Trophoblast cell (in vitro differentiated cells and primary cell): Measurements from ENCODE around the gene ZNF780B. TPM values are rescaled to one million over a fixed set of nuclear protein-coding genes. Genes with fewer than 3 reads are reported as not detected.

Experiments
- DNase-seq, 2 donors: peaks; one replicate each; pipeline ENCODE4 v3.0.0-alpha.2; 2016
- H2AFZ ChIP-seq: 2 replicates; pipeline ENCODE4 v1.6.1; 2013; ENCODE audit warnings: low read length, moderate library complexity, mild to moderate bottlenecking; ENCODE audit not compliant: insufficient read depth, poor library complexity
- H2AK5ac ChIP-seq: 2 replicates; pipeline ENCODE4 v1.6.1; 2013; ENCODE audit warnings: mild to moderate bottlenecking, low read length
- H2BK120ac ChIP-seq: 2 replicates; pipeline ENCODE4 v1.6.1; 2013; ENCODE audit warnings: low read length, mild to moderate bottlenecking, moderate library complexity; ENCODE audit not compliant: insufficient read depth, poor library complexity
- H2BK12ac ChIP-seq: 2 replicates; pipeline ENCODE4 v1.6.1; 2013; ENCODE audit warnings: mild to moderate bottlenecking, low read length, moderate library complexity
- H2BK5ac ChIP-seq: 2 replicates; pipeline ENCODE4 v1.6.1; 2013; ENCODE audit warnings: low read length, low read depth, moderate library complexity, mild to moderate bottlenecking; ENCODE audit not compliant: poor library complexity
- H3K14ac ChIP-seq: 2 replicates; pipeline ENCODE4 v1.6.1; 2013; ENCODE audit warnings: mild to moderate bottlenecking, low read length
- H3K18ac ChIP-seq: 2 replicates; pipeline ENCODE4 v1.6.1; 2013; ENCODE audit warnings: mild to moderate bottlenecking, low read length
- H3K23ac ChIP-seq: 2 replicates; pipeline ENCODE4 v1.6.1; 2013; ENCODE audit warnings: low read length
- H3K27ac ChIP-seq: 2 replicates; pipeline ENCODE4 v1.5.1; 2013; ENCODE audit warnings: low read depth, mild to moderate bottlenecking, inconsistent platforms, low read length, moderate library complexity
- H3K27me3 ChIP-seq: 2 replicates; pipeline ENCODE4 v1.6.1; 2013; ENCODE audit warnings: inconsistent platforms, mild to moderate bottlenecking, low read length, moderate library complexity; ENCODE audit not compliant: insufficient read depth
- H3K36me3 ChIP-seq, 2 experiments: 1 replicate in 1 of 2; 2 replicates in 1 of 2; pipeline ENCODE4 v1.6.1; 2013; ENCODE audit warnings: low read length in 2 of 2, mild to moderate bottlenecking in 2 of 2, moderate library complexity in 1 of 2; ENCODE audit not compliant: insufficient read depth in 2 of 2, control insufficient read depth in 1 of 2
- H3K4ac ChIP-seq: 2 replicates; pipeline ENCODE4 v1.6.1; 2013; ENCODE audit warnings: low read depth, mild to moderate bottlenecking, low read length, moderate library complexity
- H3K4me1 ChIP-seq, 2 experiments: 1 replicate in 1 of 2; 2 replicates in 1 of 2; pipeline ENCODE4 v1.6.1; 2013; ENCODE audit warnings: low read length in 2 of 2, mild to moderate bottlenecking in 2 of 2, moderate library complexity in 1 of 2; ENCODE audit not compliant: insufficient read depth in 2 of 2, control insufficient read depth in 1 of 2
- H3K4me2 ChIP-seq: 2 replicates; pipeline ENCODE4 v1.6.1; 2013; ENCODE audit warnings: inconsistent platforms, mild to moderate bottlenecking, low read length, moderate library complexity
- H3K4me3 ChIP-seq: 2 replicates; pipeline ENCODE4 v1.5.1; 2013; ENCODE audit warnings: mild to moderate bottlenecking, low read depth, low read length, inconsistent platforms
- H3K79me1 ChIP-seq: one replicate; pipeline ENCODE4 v1.6.1; 2013; ENCODE audit warnings: low read length
- H3K79me2 ChIP-seq: 2 replicates; pipeline ENCODE4 v1.6.1; 2013; ENCODE audit warnings: low read length, mild to moderate bottlenecking; ENCODE audit not compliant: control insufficient read depth, insufficient read depth, poor library complexity
- H3K9ac ChIP-seq: 2 replicates; pipeline ENCODE4 v1.6.1; 2013; ENCODE audit warnings: mild to moderate bottlenecking, low read length
- H3K9me3 ChIP-seq: 2 replicates; pipeline ENCODE4 v1.6.1; 2013; ENCODE audit warnings: low read depth, mild to moderate bottlenecking, control low read depth, inconsistent platforms, low read length; ENCODE audit not compliant: insufficient read depth
- H4K12ac ChIP-seq: 2 replicates; pipeline ENCODE4 v1.6.1; 2013; ENCODE audit warnings: low read depth, mild to moderate bottlenecking, low read length, moderate library complexity
- H4K8ac ChIP-seq: 2 replicates; pipeline ENCODE4 v1.6.1; 2013; ENCODE audit warnings: low read depth, mild to moderate bottlenecking, low read length, moderate library complexity
- H4K91ac ChIP-seq: one replicate; pipeline ENCODE4 v1.6.1; 2013; ENCODE audit warnings: low read depth, mild to moderate bottlenecking, low read length, moderate library complexity
- WGBS: extraction: QIAGEN DNeasy Blood & Tissue Kit; methylation state at CpG from one replicate; pipeline ENCODE4 v1.1.7; 2013; ENCODE audit warnings: missing lambda C conversion rate; ENCODE audit not compliant: insufficient read length, insufficient coverage; ENCODE audit errors: extremely low coverage; 5-methylcytosine and 5-hydroxymethylcytosine counted together
- polyA plus RNA-seq: library from polyadenylated mRNA; stranded (reverse); fragments of 200-250 nt; gene quantifications from 2 replicates; pipeline ENCODE4 v1.2.3, GENCODE V29; 2013

Gene ZNF780B
- 5.9 and 6.1 TPM in 2 replicates for polyA plus RNA-seq

DNA sequence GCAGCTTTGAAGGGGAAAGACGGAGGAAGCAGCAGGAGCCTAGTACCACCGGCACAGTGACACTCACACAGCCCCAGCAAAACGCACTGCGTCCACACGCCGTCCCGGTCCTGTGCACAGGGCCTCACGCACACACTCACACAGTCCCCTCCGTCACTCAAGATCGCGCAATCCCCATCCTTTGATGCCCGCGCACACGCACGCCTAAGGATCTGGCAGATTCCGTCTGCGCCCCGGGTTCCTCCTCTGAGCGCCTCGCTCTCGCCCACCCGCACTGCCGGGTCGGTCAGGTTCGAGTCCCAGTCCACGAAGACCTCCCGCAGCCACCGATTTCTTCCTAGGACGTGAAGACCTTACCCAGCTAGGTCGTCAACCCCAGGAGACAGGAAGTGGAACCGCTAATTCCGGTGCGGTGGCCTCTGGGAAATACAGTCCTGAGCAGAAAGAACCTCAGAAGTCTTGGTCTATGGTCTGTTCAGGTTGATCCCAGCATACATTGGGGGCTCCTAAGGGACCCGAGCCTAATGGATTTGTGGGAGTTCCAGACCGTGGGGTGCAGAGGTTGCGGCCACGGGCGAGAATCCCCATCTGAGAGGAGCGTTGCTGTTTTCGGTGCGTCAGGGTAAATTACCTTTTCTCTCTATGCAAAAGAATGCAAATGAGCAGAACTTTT is at the start of gene ZNF780B:
Gene ZNF780B, minus strand, starts transcription at position 400 of the 673 bp plus-strand sequence. CDS start 5,899 bp downstream, outside the sequence.
- Histone ChIP-seq H3K23ac (no peak within 1 kb of the TSS), H3K79me2 (peaks cover 5% of the 10 kb centered on the region), H2AFZ (peak within 1 kb of the TSS; percentile 94), H2BK12ac (no peak within 1 kb of the TSS), H2BK120ac (no peak within 1 kb of the TSS), H3K27ac (no peak within 1 kb of the TSS), H3K4me2 (peak within 1 kb of the TSS; percentile 64), H3K79me1 (peaks cover 5% of the 10 kb centered on the region), H3K18ac (peak within 1 kb of the TSS; percentile 45), H4K12ac (peak within 1 kb of the TSS; percentile 87), H3K27me3 (no peaks in the 10 kb centered on the region), H3K4me3 (peak within 1 kb of the TSS; percentile 86), H4K8ac (peak within 1 kb of the TSS; percentile 74), H3K4me1 (peaks cover 2 to 4% of the 10 kb centered on the region in 2 experiments), H2BK5ac (no peak within 1 kb of the TSS), H3K9ac (peak within 1 kb of the TSS; percentile 28), H3K4ac (peak within 1 kb of the TSS; percentile 32), H3K14ac (peak within 1 kb of the TSS; percentile 52), H3K9me3 (no peaks in the 10 kb centered on the region), H3K36me3 (no peaks in the 10 kb centered on the region), H4K91ac (peak within 1 kb of the TSS; percentile 50), H2AK5ac (no peak within 1 kb of the TSS)
- DNase-seq, result peak in 1 of 2 donors; percentile 48
- WGBS, result no CpG with 5 or more reads among the region's 41 CpGs

DNA sequence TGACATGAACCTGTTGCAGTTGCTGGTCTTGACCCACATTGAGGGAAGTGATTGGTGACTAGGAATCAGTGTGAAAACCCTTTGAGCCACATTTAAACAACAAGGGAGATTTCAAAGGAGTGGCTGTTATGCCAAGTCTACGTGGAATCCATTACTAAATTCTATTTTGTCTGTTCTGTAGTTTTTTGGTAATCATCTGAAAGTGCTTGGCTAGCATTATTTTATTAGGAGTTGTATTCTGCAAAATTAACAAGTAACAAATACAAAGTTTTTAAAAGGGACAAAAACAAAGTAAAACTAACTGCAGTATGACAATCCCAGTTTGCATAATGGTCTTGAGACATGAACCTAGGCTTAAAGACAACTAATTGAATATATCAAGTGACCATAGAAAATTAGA is 48.7 kb upstream of the ZNF780B start:
- Histone ChIP-seq H2BK12ac (no peak overlapping the region), H4K91ac (no peak overlapping the region), H3K79me1 (no peaks in the 10 kb centered on the region), H4K12ac (no peak overlapping the region), H2AFZ (no peak overlapping the region), H2AK5ac (no peak overlapping the region), H3K27ac (no peak overlapping the region), H2BK120ac (no peak overlapping the region), H4K8ac (no peak overlapping the region), H3K4ac (no peak overlapping the region), H3K4me1 (no peaks in the 10 kb centered on the region), H3K27me3 (no peaks in the 10 kb centered on the region), H3K79me2 (no peaks in the 10 kb centered on the region), H3K4me2 (no peak overlapping the region), H3K23ac (no peak overlapping the region), H3K18ac (no peak overlapping the region), H3K14ac (no peak overlapping the region), H3K4me3 (no peak overlapping the region), H3K9ac (no peak overlapping the region), H2BK5ac (no peak overlapping the region), H3K36me3 (no peaks in the 10 kb centered on the region), H3K9me3 (no peaks in the 10 kb centered on the region)
- no peak for DNase-seq
- WGBS, result no CpG with 5 or more reads among the region's 1 CpG

DNA sequence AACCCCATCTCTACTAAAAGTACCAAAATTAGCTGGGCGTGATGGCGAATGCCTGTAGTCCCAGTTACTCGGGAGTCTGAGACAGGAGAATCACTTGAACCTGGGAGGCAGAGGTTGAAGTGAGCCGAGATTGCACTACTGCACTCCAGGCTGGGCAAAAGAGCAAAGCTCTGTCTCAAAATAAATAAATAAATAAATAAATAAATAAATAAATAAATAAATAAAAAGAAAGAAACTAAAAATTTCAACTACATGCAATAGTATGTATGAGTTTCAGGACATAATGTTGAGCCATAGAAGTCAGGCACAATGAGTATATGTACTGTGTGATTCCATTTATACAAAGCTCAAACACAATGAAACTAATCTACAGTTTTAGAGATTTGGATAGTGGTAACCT is 47.6 kb upstream of the ZNF780B start:
- Histone ChIP-seq H2BK120ac (no peak overlapping the region), H3K4me1 (no peaks in the 10 kb centered on the region), H2AFZ (no peak overlapping the region), H3K79me2 (no peaks in the 10 kb centered on the region), H4K12ac (no peak overlapping the region), H3K27me3 (no peaks in the 10 kb centered on the region), H3K23ac (no peak overlapping the region), H3K14ac (no peak overlapping the region), H3K27ac (no peak overlapping the region), H2BK12ac (no peak overlapping the region), H3K4me3 (no peak overlapping the region), H3K9me3 (no peaks in the 10 kb centered on the region), H3K9ac (no peak overlapping the region), H2AK5ac (no peak overlapping the region), H4K8ac (no peak overlapping the region), H3K36me3 (no peaks in the 10 kb centered on the region), H2BK5ac (no peak overlapping the region), H3K18ac (no peak overlapping the region), H4K91ac (no peak overlapping the region), H3K4me2 (no peak overlapping the region), H3K4ac (no peak overlapping the region), H3K79me1 (no peaks in the 10 kb centered on the region)
- WGBS, result no CpG with 5 or more reads among the region's 4 CpGs
- DNase-seq, result no peak

DNA sequence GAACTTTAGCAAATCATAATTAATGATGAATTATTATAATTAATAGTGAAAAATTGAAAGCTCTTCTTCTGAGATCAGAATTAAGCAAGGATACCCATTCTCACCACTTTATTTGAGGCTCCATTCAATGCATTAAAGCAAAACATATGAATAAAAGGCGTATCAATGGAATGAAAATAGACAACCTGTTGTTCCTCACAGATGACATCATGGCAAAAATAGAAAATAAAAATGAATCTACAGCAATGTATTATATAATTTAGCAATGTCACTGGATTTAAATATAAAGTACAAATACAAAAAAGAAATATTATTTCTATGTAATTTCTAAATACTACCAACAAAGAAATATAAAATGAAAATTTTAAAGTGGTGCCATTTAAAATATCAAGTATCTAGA is 45.8 kb upstream of the ZNF780B start:
- H3K14ac ChIP-seq, result no peak overlapping the region
- H3K4me1 ChIP-seq, result no peaks in the 10 kb centered on the region
- H3K27ac ChIP-seq, result no peak overlapping the region
- H3K79me2 ChIP-seq, result no peaks in the 10 kb centered on the region
- no peaks in the 10 kb centered on the region for H3K79me1 ChIP-seq
- no peak overlapping the region for H4K8ac ChIP-seq
- no peak overlapping the region for H3K9ac ChIP-seq
- no peak overlapping the region for H2AFZ ChIP-seq
- no peak overlapping the region for H2BK12ac ChIP-seq
- H3K36me3 ChIP-seq, result no peaks in the 10 kb centered on the region
- no peak overlapping the region for H2BK5ac ChIP-seq
- H4K12ac ChIP-seq, result no peak overlapping the region
- no peak overlapping the region for H3K18ac ChIP-seq
- no peak overlapping the region for H2AK5ac ChIP-seq
- no peak overlapping the region for H3K23ac ChIP-seq
- H3K4me3 ChIP-seq, result no peak overlapping the region
- H3K27me3 ChIP-seq, result no peaks in the 10 kb centered on the region
- H4K91ac ChIP-seq, result no peak overlapping the region
- no CpG with 5 or more reads among the region's 1 CpG for WGBS
- H2BK120ac ChIP-seq, result no peak overlapping the region
- H3K4ac ChIP-seq, result no peak overlapping the region
- H3K9me3 ChIP-seq, result no peaks in the 10 kb centered on the region
- no peak for DNase-seq
- no peak overlapping the region for H3K4me2 ChIP-seq
